Smooth muscle cell (in vitro differentiated cells): ENCODE results near the gene OTOP2. TPM values are rescaled to one million over a fixed set of nuclear protein-coding genes. Genes with fewer than 3 reads are reported as not detected.

Source experiments
- DNase-seq: peaks from one replicate; lab custom pipeline; 2025; ENCODE audit not compliant: unreplicated experiment; lab: John Stamatoyannopoulos, UW
- H2AFZ ChIP-seq: fragments of 200-600 bp; sonication (generic); 2 replicates; pipeline ENCODE4 v1.6.0; 2016; ENCODE audit warnings: antibody characterized with exemption, low read depth, mild to moderate bottlenecking
- H3F3A ChIP-seq: fragments of 200-600 bp; sonication (generic); 2 replicates; pipeline ENCODE4 v1.6.0; 2017; ENCODE audit warnings: antibody characterized with exemption, low read depth
- H3K27ac ChIP-seq: fragments of 200-600 bp; sonication (generic); 2 replicates; pipeline ENCODE4 v1.5.1; 2016; ENCODE audit warnings: low read depth, mild to moderate bottlenecking
- H3K27me3 ChIP-seq: fragments of 200-600 bp; sonication (generic); 2 replicates; pipeline ENCODE4 v1.6.1; 2016; ENCODE audit warnings: low read depth, mild to moderate bottlenecking
- H3K36me3 ChIP-seq: fragments of 200-600 bp; sonication (generic); 2 replicates; pipeline ENCODE4 v1.5.1; 2016; ENCODE audit warnings: low read depth
- H3K4me1 ChIP-seq: fragments of 200-600 bp; sonication (generic); 2 replicates; pipeline ENCODE4 v1.5.1; 2016; ENCODE audit warnings: low read depth
- H3K4me2 ChIP-seq: fragments of 200-600 bp; sonication (generic); 2 replicates; pipeline ENCODE4 v1.6.0; 2016; ENCODE audit warnings: mild to moderate bottlenecking
- H3K4me3 ChIP-seq: fragments of 200-600 bp; sonication (generic); 2 replicates; pipeline ENCODE4 v1.5.1; 2016; ENCODE audit warnings: mild to moderate bottlenecking
- H3K79me2 ChIP-seq: fragments of 200-600 bp; sonication (generic); 2 replicates; pipeline ENCODE4 v1.6.0; 2016; ENCODE audit warnings: low read depth, mild to moderate bottlenecking
- H3K9ac ChIP-seq: fragments of 200-600 bp; sonication (generic); 2 replicates; pipeline ENCODE4 v1.6.0; 2016; ENCODE audit warnings: low read depth
- H3K9me3 ChIP-seq: fragments of 200-600 bp; sonication (generic); replicated peaks from 2 replicates; pipeline ENCODE4 v1.5.1; 2016; ENCODE audit warnings: low read depth
- H4K20me1 ChIP-seq: fragments of 200-600 bp; sonication (generic); 2 replicates; pipeline ENCODE4 v1.6.0; 2016; ENCODE audit warnings: low read depth
- CTCF ChIP-seq: fragments of 200-600 bp; sonication (generic); IDR thresholded peaks from 2 replicates; pipeline ENCODE4 v1.5.1; 2017; ENCODE audit warnings: borderline replicate concordance, mild to moderate bottlenecking, antibody characterized with exemption; ENCODE audit not compliant: insufficient read depth, poor library complexity, severe bottlenecking
- WGBS: methylation state at CpG from one replicate; pipeline ENCODE4 v1.1.7; 2016; ENCODE audit warnings: low lambda C conversion rate; 5-methylcytosine and 5-hydroxymethylcytosine counted together
- polyA plus RNA-seq: library from polyadenylated mRNA; unstranded; fragments of >200 nt; fragmentation: Nextera tagmentation; extraction: Ambion mirVana; gene quantifications from 2 replicates; pipeline ENCODE4 v1.2.1, GENCODE V29; 2016
- total RNA-seq: library from RNA; depleted of rRNA; stranded (reverse); fragments of >200 nt; gene quantifications from 2 replicates; pipeline ENCODE4 v1.2.3, GENCODE V29; 2014

The OTOP2 gene
- total and polyA plus RNA-seq, 2 experiments from 2014 or later = not detected

GRCh38 chr17:74875977-74876593 is 48.0 kb upstream of the OTOP2 start:
- 73% methylated on average over 6 of the region's 6 CpGs for WGBS
- peaks cover 12% of the 10 kb centered on the region for H3K4me1 ChIP-seq
- H3K9ac ChIP-seq = no peak overlapping the region
- H3F3A ChIP-seq = no peaks in the 10 kb centered on the region
- H3K79me2 ChIP-seq = no peaks in the 10 kb centered on the region
- H3K9me3 ChIP-seq = no peaks in the 10 kb centered on the region
- H3K4me2 ChIP-seq = no peak overlapping the region
- no peaks in the 10 kb centered on the region for H3K27me3 ChIP-seq
- H3K27ac ChIP-seq = no peak overlapping the region
- no peaks in the 10 kb centered on the region for H4K20me1 ChIP-seq
- no peak for DNase-seq
- TF ChIP-seq CTCF = no peak
- no peak overlapping the region for H3K4me3 ChIP-seq
- H3K36me3 ChIP-seq = no peaks in the 10 kb centered on the region
- H2AFZ ChIP-seq = no peak overlapping the region

- H3K79me2 ChIP-seq = no peaks in the 10 kb centered on the region
- no peaks in the 10 kb centered on the region for H3F3A ChIP-seq
- peaks cover 6% of the 10 kb centered on the region for H3K4me1 ChIP-seq
- no peak for TF ChIP-seq CTCF
- no peaks in the 10 kb centered on the region for H3K36me3 ChIP-seq
- H3K27me3 ChIP-seq = no peaks in the 10 kb centered on the region
- DNase-seq = no peak
- no peaks in the 10 kb centered on the region for H3K9me3 ChIP-seq
- no peak overlapping the region for H3K4me3 ChIP-seq
- H3K9ac ChIP-seq = no peak overlapping the region
- no peak overlapping the region for H2AFZ ChIP-seq
- 82% methylated on average over 19 of the region's 19 CpGs for WGBS
- no peak overlapping the region for H3K4me2 ChIP-seq
- H4K20me1 ChIP-seq = no peaks in the 10 kb centered on the region
- no peak overlapping the region for H3K27ac ChIP-seq
Measured at GRCh38 chr17:74877592-74878548, 46.2 kb upstream of the OTOP2 start.

GRCh38 chr17:74878658-74879057 is 45.4 kb upstream of the OTOP2 start:
- Histone ChIP-seq H3K4me2 (no peak overlapping the region), H3K4me3 (no peak overlapping the region), H3K27ac (no peak overlapping the region), H3F3A (no peaks in the 10 kb centered on the region), H3K4me1 (peaks cover 6% of the 10 kb centered on the region), H3K79me2 (no peaks in the 10 kb centered on the region), H3K9ac (no peak overlapping the region), H3K36me3 (no peaks in the 10 kb centered on the region), H4K20me1 (no peaks in the 10 kb centered on the region), H3K9me3 (no peaks in the 10 kb centered on the region), H2AFZ (no peak overlapping the region), H3K27me3 (no peaks in the 10 kb centered on the region)
- WGBS = 79% methylated on average over 2 of the region's 2 CpGs
- no peak for DNase-seq
- TF ChIP-seq CTCF = no peak
